ENCODE measurements around the gene ABI1.

ABI1 gene

DNA sequence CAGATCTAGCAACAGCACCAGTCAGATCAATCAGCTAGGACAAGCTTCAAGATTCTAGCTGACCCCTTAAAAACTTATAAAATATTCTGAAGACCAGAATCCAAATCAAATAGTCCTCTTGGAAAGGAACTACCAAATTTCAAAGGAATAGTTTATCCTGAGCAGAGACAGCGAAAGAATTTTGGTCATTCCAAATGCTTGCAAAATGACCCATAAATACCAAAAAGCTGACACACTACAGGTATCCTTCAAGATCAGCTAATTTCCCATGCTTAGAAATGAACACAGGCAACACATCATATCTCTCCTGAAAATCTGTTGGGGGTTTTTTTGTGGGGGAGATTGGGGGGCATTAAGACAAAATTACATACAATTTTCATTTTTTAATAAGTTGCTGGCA is 84.5 kb downstream of the ABI1 start:
- no peak overlapping the region for H4K91ac ChIP-seq (ENCODE audit: low read length)
- no peak overlapping the region for H3K4me2 ChIP-seq (ENCODE audit: low read length, poor library complexity, severe bottlenecking)
- no peaks in the 10 kb centered on the region for H3K27me3 ChIP-seq (ENCODE audit: control insufficient read depth in 1 of 2, insufficient read depth in 1 of 2, low read length in 2 of 2)
- no peak overlapping the region for H3K23ac ChIP-seq (ENCODE audit: low read length in 2 of 2)
- no peaks in the 10 kb centered on the region for H3K36me3 ChIP-seq (ENCODE audit: control insufficient read depth in 1 of 2, insufficient read depth in 2 of 2, low read depth in 1 of 2, low read length in 2 of 2)
- H3K27ac ChIP-seq (ENCODE audit: low read length, poor library complexity, severe bottlenecking), result no peak overlapping the region
- H3K79me1 ChIP-seq (replicated peaks; ENCODE audit: low read length, poor library complexity, severe bottlenecking), result peaks cover 23% of the 10 kb centered on the region
- H3K14ac ChIP-seq (ENCODE audit: low read length in 2 of 2), result no peak overlapping the region
- no peaks in the 10 kb centered on the region for H3K9me3 ChIP-seq (ENCODE audit: control insufficient read depth, low read length)
- H3K9ac ChIP-seq (ENCODE audit: low read length), result no peak overlapping the region
- WGBS, result 83% methylated on average over 1 of the region's 1 CpG
- H2BK120ac ChIP-seq (ENCODE audit: low read depth, low read length), result no peak overlapping the region
- H2BK15ac ChIP-seq (ENCODE audit: low read depth, poor library complexity, severe bottlenecking), result no peak overlapping the region
- H3K4me1 ChIP-seq (ENCODE audit: control insufficient read depth, insufficient read depth, low read depth, low read length), result peaks cover under 1% of the 10 kb centered on the region
- H3K18ac ChIP-seq (ENCODE audit: low read depth in 1 of 2, low read length in 2 of 2), result no peak overlapping the region
- H4K8ac ChIP-seq (ENCODE audit: low read length), result no peak overlapping the region
- no peak for DNase-seq
- H3K4me3 ChIP-seq (ENCODE audit: insufficient read depth in 1 of 2, low read depth in 1 of 2, low read length in 2 of 2), result no peak overlapping the region
- H2AFZ ChIP-seq (ENCODE audit: low read depth, low read length), result no peak overlapping the region
- no peak overlapping the region for H2BK12ac ChIP-seq (ENCODE audit: low read length in 2 of 2)
- no peak overlapping the region for H2BK5ac ChIP-seq (ENCODE audit: low read depth, low read length, poor library complexity, severe bottlenecking)
- no peak overlapping the region for H2AK5ac ChIP-seq (ENCODE audit: low read length, severe bottlenecking)
- H3K4ac ChIP-seq (ENCODE audit: low read depth in 1 of 2, low read length in 2 of 2), result no peak overlapping the region

DNA sequence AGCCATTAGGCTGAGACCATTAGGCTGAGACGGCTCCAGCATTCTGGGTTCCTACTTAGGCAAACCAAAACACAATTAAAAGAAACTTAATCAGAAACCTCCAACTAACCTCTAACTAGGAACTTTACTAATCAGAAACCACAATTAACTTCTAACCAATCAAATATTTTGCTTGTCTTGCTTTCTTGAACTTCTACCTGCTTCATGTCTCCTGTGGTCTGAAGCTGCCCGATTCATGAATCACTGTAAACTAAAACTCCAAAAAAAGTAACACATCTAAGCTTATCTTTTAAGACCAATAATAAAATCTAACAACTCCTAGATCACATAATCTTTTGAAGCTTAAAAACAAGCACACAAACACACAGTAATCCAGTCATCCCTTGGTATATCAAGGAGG is 87.1 kb downstream of the ABI1 start:
- no peak overlapping the region for H3K4me3 ChIP-seq (ENCODE audit: insufficient read depth in 1 of 2, low read depth in 1 of 2, low read length in 2 of 2)
- no peak overlapping the region for H2BK120ac ChIP-seq (ENCODE audit: low read depth, low read length)
- no peak overlapping the region for H4K91ac ChIP-seq (ENCODE audit: low read length)
- no peak overlapping the region for H3K9ac ChIP-seq (ENCODE audit: low read length)
- no peak overlapping the region for H2BK5ac ChIP-seq (ENCODE audit: low read depth, low read length, poor library complexity, severe bottlenecking)
- H3K14ac ChIP-seq (ENCODE audit: low read length in 2 of 2), result no peak overlapping the region
- H3K4me1 ChIP-seq (ENCODE audit: control insufficient read depth, insufficient read depth, low read depth, low read length), result no peaks in the 10 kb centered on the region
- no peak overlapping the region for H2BK15ac ChIP-seq (ENCODE audit: low read depth, poor library complexity, severe bottlenecking)
- no peak overlapping the region for H3K18ac ChIP-seq (ENCODE audit: low read depth in 1 of 2, low read length in 2 of 2)
- H3K27ac ChIP-seq (ENCODE audit: low read length, poor library complexity, severe bottlenecking), result no peak overlapping the region
- peaks cover 18% of the 10 kb centered on the region for H3K79me1 ChIP-seq (replicated peaks; ENCODE audit: low read length, poor library complexity, severe bottlenecking)
- H4K8ac ChIP-seq (ENCODE audit: low read length), result no peak overlapping the region
- no peaks in the 10 kb centered on the region for H3K9me3 ChIP-seq (ENCODE audit: control insufficient read depth, low read length)
- H3K27me3 ChIP-seq (ENCODE audit: control insufficient read depth in 1 of 2, insufficient read depth in 1 of 2, low read length in 2 of 2), result no peaks in the 10 kb centered on the region
- WGBS, result 95% methylated on average over 2 of the region's 2 CpGs
- H3K4me2 ChIP-seq (ENCODE audit: low read length, poor library complexity, severe bottlenecking), result no peak overlapping the region
- H2AK5ac ChIP-seq (ENCODE audit: low read length, severe bottlenecking), result no peak overlapping the region
- no peak overlapping the region for H2AFZ ChIP-seq (ENCODE audit: low read depth, low read length)
- no peak overlapping the region for H3K23ac ChIP-seq (ENCODE audit: low read length in 2 of 2)
- no peak overlapping the region for H2BK12ac ChIP-seq (ENCODE audit: low read length in 2 of 2)
- DNase-seq, result no peak
- H3K36me3 ChIP-seq (ENCODE audit: control insufficient read depth in 1 of 2, insufficient read depth in 2 of 2, low read depth in 1 of 2, low read length in 2 of 2), result no peaks in the 10 kb centered on the region
- no peak overlapping the region for H3K4ac ChIP-seq (ENCODE audit: low read depth in 1 of 2, low read length in 2 of 2)

GRCh38 chr10:26770069-26770468 is 90.7 kb downstream of the ABI1 start:
- DNase-seq, result no peak
- Histone ChIP-seq H3K4me3 (ENCODE audit: insufficient read depth in 1 of 2, low read depth in 1 of 2, low read length in 2 of 2) (no peak overlapping the region), H4K8ac (ENCODE audit: low read length) (no peak overlapping the region), H2AK5ac (ENCODE audit: low read length, severe bottlenecking) (no peak overlapping the region), H4K91ac (ENCODE audit: low read length) (no peak overlapping the region), H2BK120ac (ENCODE audit: low read depth, low read length) (no peak overlapping the region), H3K4ac (ENCODE audit: low read depth in 1 of 2, low read length in 2 of 2) (no peak overlapping the region), H2AFZ (ENCODE audit: low read depth, low read length) (no peak overlapping the region), H3K4me1 (ENCODE audit: control insufficient read depth, insufficient read depth, low read depth, low read length) (no peaks in the 10 kb centered on the region), H2BK12ac (ENCODE audit: low read length in 2 of 2) (no peak overlapping the region), H3K4me2 (ENCODE audit: low read length, poor library complexity, severe bottlenecking) (no peak overlapping the region), H3K18ac (ENCODE audit: low read depth in 1 of 2, low read length in 2 of 2) (no peak overlapping the region), H3K9me3 (ENCODE audit: control insufficient read depth, low read length) (no peaks in the 10 kb centered on the region), H3K27ac (ENCODE audit: low read length, poor library complexity, severe bottlenecking) (no peak overlapping the region), H3K23ac (ENCODE audit: low read length in 2 of 2) (no peak overlapping the region), H3K27me3 (ENCODE audit: control insufficient read depth in 1 of 2, insufficient read depth in 1 of 2, low read length in 2 of 2) (no peaks in the 10 kb centered on the region), H2BK15ac (ENCODE audit: low read depth, poor library complexity, severe bottlenecking) (no peak overlapping the region), H3K36me3 (ENCODE audit: control insufficient read depth in 1 of 2, insufficient read depth in 2 of 2, low read depth in 1 of 2, low read length in 2 of 2) (peaks cover 0 to 21% of the 10 kb centered on the region in 2 experiments), H3K79me1 (replicated peaks; ENCODE audit: low read length, poor library complexity, severe bottlenecking) (peaks cover 9% of the 10 kb centered on the region), H2BK5ac (ENCODE audit: low read depth, low read length, poor library complexity, severe bottlenecking) (no peak overlapping the region), H3K14ac (ENCODE audit: low read length in 2 of 2) (no peak overlapping the region), H3K9ac (ENCODE audit: low read length) (no peak overlapping the region)
- 100% methylated on average over 3 of the region's 4 CpGs for WGBS

DNA sequence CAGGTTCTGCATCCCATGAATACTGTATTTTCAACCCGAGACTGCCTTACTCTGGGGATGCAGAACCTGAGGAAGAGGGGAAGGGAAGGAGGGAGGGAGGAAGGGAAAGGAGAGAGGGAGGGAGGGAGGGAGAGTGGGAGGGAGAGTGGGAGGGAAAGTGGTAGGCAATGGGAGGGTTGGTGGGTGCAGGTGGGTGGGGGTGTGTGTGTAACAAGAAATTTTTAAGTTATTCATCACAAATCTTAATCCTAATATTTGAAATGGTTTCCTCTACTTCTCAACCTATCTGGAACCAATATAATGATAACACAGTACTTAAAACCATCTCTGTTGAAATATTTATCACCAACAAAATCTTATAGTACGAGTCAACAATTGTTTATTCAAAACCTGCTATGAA is 95.2 kb downstream of the ABI1 start:
- no peak overlapping the region for H2BK15ac ChIP-seq (ENCODE audit: low read depth, poor library complexity, severe bottlenecking)
- no peak overlapping the region for H2BK5ac ChIP-seq (ENCODE audit: low read depth, low read length, poor library complexity, severe bottlenecking)
- H4K8ac ChIP-seq (ENCODE audit: low read length), result no peak overlapping the region
- H3K9me3 ChIP-seq (ENCODE audit: control insufficient read depth, low read length), result no peaks in the 10 kb centered on the region
- H3K23ac ChIP-seq (ENCODE audit: low read length in 2 of 2), result no peak overlapping the region
- H2AFZ ChIP-seq (ENCODE audit: low read depth, low read length), result no peak overlapping the region
- no peak overlapping the region for H4K91ac ChIP-seq (ENCODE audit: low read length)
- H3K4me2 ChIP-seq (ENCODE audit: low read length, poor library complexity, severe bottlenecking), result no peak overlapping the region
- H2BK12ac ChIP-seq (ENCODE audit: low read length in 2 of 2), result no peak overlapping the region
- H3K4me1 ChIP-seq (ENCODE audit: control insufficient read depth, insufficient read depth, low read depth, low read length), result no peaks in the 10 kb centered on the region
- H2AK5ac ChIP-seq (ENCODE audit: low read length, severe bottlenecking), result no peak overlapping the region
- peaks cover 8% of the 10 kb centered on the region for H3K79me1 ChIP-seq (replicated peaks; ENCODE audit: low read length, poor library complexity, severe bottlenecking)
- no peak overlapping the region for H3K18ac ChIP-seq (ENCODE audit: low read depth in 1 of 2, low read length in 2 of 2)
- H2BK120ac ChIP-seq (ENCODE audit: low read depth, low read length), result no peak overlapping the region
- no peak overlapping the region for H3K27ac ChIP-seq (ENCODE audit: low read length, poor library complexity, severe bottlenecking)
- DNase-seq, result no peak
- H3K4me3 ChIP-seq (ENCODE audit: insufficient read depth in 1 of 2, low read depth in 1 of 2, low read length in 2 of 2), result no peak overlapping the region
- 100% methylated on average over 1 of the region's 2 CpGs for WGBS
- no peak overlapping the region for H3K4ac ChIP-seq (ENCODE audit: low read depth in 1 of 2, low read length in 2 of 2)
- no peaks in the 10 kb centered on the region for H3K27me3 ChIP-seq (ENCODE audit: control insufficient read depth in 1 of 2, insufficient read depth in 1 of 2, low read length in 2 of 2)
- H3K14ac ChIP-seq (ENCODE audit: low read length in 2 of 2), result no peak overlapping the region
- no peak overlapping the region for H3K9ac ChIP-seq (ENCODE audit: low read length)
- H3K36me3 ChIP-seq (ENCODE audit: control insufficient read depth in 1 of 2, insufficient read depth in 2 of 2, low read depth in 1 of 2, low read length in 2 of 2), result peaks cover 0 to 55% of the 10 kb centered on the region in 2 experiments

Data from mesenchymal stem cell (in vitro differentiated cells and primary cell).